H7 (cell line): ENCODE measurements around the gene NDUFB2. TPM values are rescaled to one million over a fixed set of nuclear protein-coding genes. Genes with fewer than 3 reads are reported as not detected.
A peak's percentile ranks its signal among the peaks of the same experiment; 100 is the strongest.
"Not testable (repeated sequence)": the region's sequence is repeated elsewhere in the genome, so short reads cannot be mapped to it uniquely, and the experiment has no call there.

Experiments used
- DNase-seq: peaks from one replicate; pipeline ENCODE4 v3.0.0; 2012
- H3K27me3 ChIP-seq: 2 replicates; pipeline ENCODE4 v1.6.0; 2011; ENCODE audit warnings: mild to moderate bottlenecking, low read length; ENCODE audit not compliant: control insufficient read depth, insufficient read depth
- H3K36me3 ChIP-seq: replicated peaks from 2 replicates; pipeline ENCODE4 v1.5.1; 2011; ENCODE audit warnings: low read length; ENCODE audit not compliant: control insufficient read depth, insufficient read depth
- H3K4me3 ChIP-seq: 2 replicates; pipeline ENCODE4 v1.5.1; 2011; ENCODE audit warnings: low read depth, mild to moderate bottlenecking, control low read depth, low read length, moderate library complexity; ENCODE audit not compliant: insufficient read depth
- total RNA-seq: library from RNA; depleted of rRNA; stranded (reverse); fragments of >200 nt; shearing (Covaris generic); gene quantifications from 2 replicates; pipeline ENCODE4 v1.2.3, GENCODE V29; 2014

Gene NDUFB2
- total RNA-seq, 1 experiment from 2014 or later: 196 TPM

DNA sequence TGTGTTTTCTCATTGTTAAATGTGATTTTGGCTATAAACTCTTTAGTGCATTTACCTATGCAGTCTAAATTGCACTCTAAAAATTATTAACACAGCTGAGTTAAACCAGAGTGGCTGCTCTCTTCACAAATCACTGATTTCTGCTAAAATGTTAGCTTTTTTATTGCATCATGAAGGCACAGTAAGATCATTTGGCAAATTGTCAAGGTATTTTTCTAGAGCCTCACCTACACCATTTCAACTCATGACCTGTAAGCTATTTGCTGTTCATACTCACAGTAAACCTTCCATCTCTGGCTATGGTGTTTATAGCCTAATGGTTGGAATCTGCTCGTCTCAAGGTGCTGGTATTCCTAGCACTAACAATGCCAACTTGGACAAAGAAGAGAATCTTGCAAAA, 25.7 kb downstream of the NDUFB2 start:
- H3K27me3 ChIP-seq: no peaks in the 10 kb centered on the region
- H3K36me3 ChIP-seq: no peaks in the 10 kb centered on the region
- no peak for DNase-seq
- H3K4me3 ChIP-seq: no peak overlapping the region

GRCh38 chr7:140723006-140723405, 26.5 kb downstream of the NDUFB2 start:
- H3K27me3 ChIP-seq: no peaks in the 10 kb centered on the region
- H3K36me3 ChIP-seq: no peaks in the 10 kb centered on the region
- no peak overlapping the region for H3K4me3 ChIP-seq
- no peak for DNase-seq

GRCh38 chr7:140723574-140723973, 27.1 kb downstream of the NDUFB2 start:
- no peak for DNase-seq
- H3K4me3 ChIP-seq: no peak overlapping the region
- H3K27me3 ChIP-seq: no peaks in the 10 kb centered on the region
- H3K36me3 ChIP-seq: no peaks in the 10 kb centered on the region

DNA sequence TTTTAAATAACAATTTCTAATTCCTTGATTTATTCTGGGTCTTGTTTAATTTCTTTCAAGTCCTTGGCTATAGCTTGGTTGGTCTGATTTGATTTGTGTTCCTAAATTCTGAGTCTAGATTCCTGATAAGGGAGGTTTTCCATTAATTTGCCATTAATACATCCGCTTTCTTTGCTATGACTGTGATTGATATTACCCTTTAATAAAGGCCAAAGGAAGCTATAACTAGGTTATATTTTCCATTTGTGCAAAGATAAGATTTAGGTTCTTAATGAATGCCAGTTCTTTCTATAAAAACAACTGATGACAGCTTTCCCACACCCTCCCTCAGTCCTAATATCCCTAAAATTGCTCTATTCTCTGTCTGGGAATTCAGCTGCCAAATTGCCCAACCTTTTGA, 28.2 kb downstream of the NDUFB2 start:
- DNase-seq: no peak
- H3K4me3 ChIP-seq: no peak overlapping the region

DNA sequence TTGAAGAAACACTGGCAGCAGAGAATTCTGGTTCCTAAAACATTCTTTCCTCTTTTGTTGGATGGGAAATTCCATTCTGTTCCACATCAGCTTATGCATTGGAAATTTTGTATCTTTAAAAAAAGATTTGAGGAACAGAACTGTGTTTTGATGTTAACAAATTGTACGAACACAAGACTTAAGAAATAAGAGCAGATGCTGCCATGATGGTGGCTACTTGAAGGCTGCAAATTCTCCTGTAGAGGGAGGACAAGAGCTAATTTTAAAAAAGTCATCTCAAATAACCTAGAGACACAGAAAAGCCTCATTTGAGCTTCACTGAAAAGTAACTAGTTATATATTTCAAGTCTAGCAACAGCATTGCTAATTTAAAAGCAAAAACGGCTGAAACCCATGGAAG, 29.8 kb downstream of the NDUFB2 start:
- DNase-seq: peak; percentile 48
- no peak overlapping the region for H3K4me3 ChIP-seq
- no peaks in the 10 kb centered on the region for H3K27me3 ChIP-seq
- H3K36me3 ChIP-seq: no peaks in the 10 kb centered on the region

More for the DNA sequence above, 28.2 kb downstream of the NDUFB2 start:
- H3K36me3 ChIP-seq: no peaks in the 10 kb centered on the region
- H3K27me3 ChIP-seq: no peaks in the 10 kb centered on the region

- H3K36me3 ChIP-seq: no peaks in the 10 kb centered on the region
- DNase-seq: peak; percentile 34
- no peaks in the 10 kb centered on the region for H3K27me3 ChIP-seq
- H3K4me3 ChIP-seq: no peak overlapping the region
Observed at GRCh38 chr7:140732416-140732815, 35.9 kb downstream of the NDUFB2 start.

DNA sequence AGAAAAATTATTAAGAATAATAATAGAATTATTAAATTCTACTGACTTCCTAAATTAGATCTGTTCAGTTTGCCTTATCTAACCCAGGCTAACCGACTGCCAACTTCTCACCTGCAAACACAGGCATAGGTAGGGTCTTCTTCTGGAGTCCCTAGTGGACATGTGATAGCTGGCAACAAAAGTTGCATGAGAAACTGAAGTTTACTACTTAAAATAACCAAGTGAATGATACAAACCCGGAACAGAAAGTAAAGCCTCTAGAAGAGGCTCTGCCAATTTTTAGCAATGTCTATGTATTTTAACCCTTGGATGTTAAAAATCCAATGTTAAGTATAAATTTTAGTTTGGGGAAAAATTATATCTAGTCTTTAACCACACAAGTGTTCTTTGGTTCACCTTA, 37.6 kb downstream of the NDUFB2 start:
- Histone ChIP-seq H3K36me3 (no peaks in the 10 kb centered on the region), H3K4me3 (no peak overlapping the region), H3K27me3 (no peaks in the 10 kb centered on the region)
- DNase-seq: no peak

- H3K36me3 ChIP-seq: no peaks in the 10 kb centered on the region
- no peak for DNase-seq
- H3K4me3 ChIP-seq: no peak overlapping the region
- no peaks in the 10 kb centered on the region for H3K27me3 ChIP-seq
Observed at GRCh38 chr7:140734729-140735128, 38.2 kb downstream of the NDUFB2 start.

DNA sequence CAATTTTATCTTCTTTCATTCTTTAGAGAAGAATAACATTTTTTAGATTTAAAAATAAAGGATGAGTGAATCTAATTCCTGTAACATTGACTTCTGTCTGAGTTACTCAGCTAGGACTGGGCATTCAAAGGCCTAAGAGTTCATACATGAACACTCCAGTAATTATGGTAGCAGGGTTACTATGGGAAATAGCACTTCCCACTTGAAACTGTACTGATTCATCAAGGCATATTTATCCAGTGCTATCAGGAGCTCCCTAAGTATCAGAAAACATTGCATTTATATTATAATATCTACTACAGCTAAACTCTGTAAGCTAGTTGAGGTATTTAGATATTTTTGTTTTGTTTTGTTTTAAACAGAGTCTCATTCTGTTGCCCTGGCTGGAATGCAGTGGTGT, 41.8 kb downstream of the NDUFB2 start:
- Histone ChIP-seq H3K36me3 (no peaks in the 10 kb centered on the region), H3K27me3 (no peaks in the 10 kb centered on the region), H3K4me3 (no peak overlapping the region)
- no peak for DNase-seq

- not testable (repeated sequence) for H3K36me3 ChIP-seq, H3K27me3 ChIP-seq, H3K4me3 ChIP-seq, DNase-seq
Observed at GRCh38 chr7:140743255-140743654, 46.7 kb downstream of the NDUFB2 start.

DNA sequence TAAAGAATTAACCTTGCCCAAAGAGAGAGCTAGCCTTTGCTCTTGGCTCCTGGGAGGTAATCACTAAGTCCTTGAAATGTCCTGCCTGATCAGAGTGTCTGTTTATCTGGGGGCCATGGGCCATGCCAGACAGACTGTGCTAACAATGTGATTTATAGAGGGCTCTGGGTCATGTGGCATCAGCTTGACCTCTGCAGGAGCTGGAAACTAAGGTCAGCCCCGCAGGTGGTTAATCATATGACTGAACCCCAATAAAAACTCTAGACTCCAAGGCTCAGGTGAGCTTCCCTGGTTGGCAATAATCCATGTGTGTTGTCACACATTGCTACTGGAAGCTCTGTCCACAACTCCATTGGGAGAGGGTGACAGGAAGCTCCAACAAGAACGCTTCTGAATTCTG, 47.5 kb downstream of the NDUFB2 start:
- DNase-seq: no peak
- no peaks in the 10 kb centered on the region for H3K27me3 ChIP-seq
- H3K4me3 ChIP-seq: no peak overlapping the region
- H3K36me3 ChIP-seq: no peaks in the 10 kb centered on the region

- Histone ChIP-seq H3K27me3 (no peaks in the 10 kb centered on the region), H3K36me3 (no peaks in the 10 kb centered on the region), H3K4me3 (no peak overlapping the region)
- no peak for DNase-seq
Observed at GRCh38 chr7:140745266-140746058, 49.0 kb downstream of the NDUFB2 start.

DNA sequence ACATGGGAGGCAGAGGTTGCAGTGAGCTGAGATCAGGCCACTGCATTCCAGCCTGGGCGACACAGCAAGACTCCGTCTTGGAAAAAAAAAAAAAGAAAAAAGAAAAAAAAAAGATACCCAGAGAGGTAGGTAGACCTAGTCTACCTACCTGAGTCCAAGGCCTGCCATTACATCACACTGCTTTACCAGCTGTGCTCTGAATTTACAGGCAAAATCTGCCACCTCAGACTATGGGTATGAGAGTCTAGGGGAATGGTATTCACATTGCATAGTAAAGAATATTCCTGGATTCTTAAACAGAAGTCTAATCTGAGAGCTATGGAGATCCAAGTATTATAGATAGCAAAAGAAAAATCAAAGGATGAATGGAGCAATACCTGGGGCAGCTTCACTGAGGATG, 50.2 kb downstream of the NDUFB2 start:
- no peaks in the 10 kb centered on the region for H3K27me3 ChIP-seq
- H3K36me3 ChIP-seq: no peaks in the 10 kb centered on the region
- H3K4me3 ChIP-seq: no peak overlapping the region
- no peak for DNase-seq

DNA sequence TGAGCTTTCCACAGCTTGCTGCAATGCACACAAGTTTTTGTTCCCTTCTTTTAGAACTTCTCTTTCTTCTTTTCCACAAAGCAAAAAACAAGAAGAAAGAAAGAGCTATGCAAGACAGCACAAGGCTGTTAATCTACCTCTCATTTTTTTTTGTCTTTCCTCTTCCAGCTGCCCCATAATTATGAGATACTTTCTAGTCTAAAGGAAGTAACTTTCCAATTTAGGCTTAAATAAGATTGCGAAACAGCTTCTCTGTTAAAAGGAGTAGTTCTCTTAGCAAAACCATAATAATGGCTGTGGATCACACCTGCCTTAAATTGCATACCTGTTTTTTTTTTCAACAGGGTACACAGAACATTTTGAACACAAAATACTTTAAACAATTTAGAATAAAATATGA, 56.0 kb downstream of the NDUFB2 start:
- no peak for DNase-seq
- no peak overlapping the region for H3K4me3 ChIP-seq
- no peaks in the 10 kb centered on the region; the same call in 1 of the 2 replicates for H3K36me3 ChIP-seq
- no peaks in the 10 kb centered on the region for H3K27me3 ChIP-seq

- DNase-seq: no peak
- no peak overlapping the region for H3K4me3 ChIP-seq
- H3K27me3 ChIP-seq: no peaks in the 10 kb centered on the region
- H3K36me3 ChIP-seq: no peaks in the 10 kb centered on the region; the same call in 1 of the 2 replicates
Observed at GRCh38 chr7:140754506-140754905, 58.0 kb downstream of the NDUFB2 start.
